Measurements from ENCODE around the gene SNX24. TPM values are rescaled to one million over a fixed set of nuclear protein-coding genes. Genes with fewer than 3 reads are reported as not detected.

The SNX24 gene
- polyA plus RNA-seq, 3 donors = 3.5 to 10.6 (median 8.0) TPM

- intact Hi-C loops (cut with micrococcal nuclease) = no loop called here
- Mint-ChIP-seq H3K4me3 (no peak overlapping the region), H3K36me3 (peaks cover 2 to 9% of the 10 kb centered on the region in 2 donors), H3K4me1 (peaks cover 8% of the 10 kb centered on the region), H3K9me3 (peaks cover 0 to 3% (median 0%) of the 10 kb centered on the region in 7 donors), H3K27me3 (ENCODE audit: low read depth in 3 of 3) (no peaks in the 10 kb centered on the region), H3K27ac (no peak overlapping the region)
- H3K4me3 ChIP-seq (replicated peaks in 1 of 3; ENCODE audit: low read depth in 2 of 3, low read length in 3 of 3) = no peak overlapping the region
- TF ChIP-seq CTCF (IDR thresholded peaks at IDR 0.05) = no peak
- H2AFZ ChIP-seq (ENCODE audit: insufficient read depth, low read depth, low read length, poor library complexity, severe bottlenecking) = no peak overlapping the region
- no CpG with 5 or more reads among the region's 8 CpGs for WGBS (ENCODE audit: insufficient coverage)
- no peak overlapping the region for H3K27ac ChIP-seq (ENCODE audit: low read depth in 1 of 2, low read length in 2 of 2)
- H4K20me1 ChIP-seq (ENCODE audit: insufficient read depth, low read length) = no peaks in the 10 kb centered on the region
- H3K4me1 ChIP-seq (ENCODE audit: control insufficient read depth in 1 of 2, insufficient read depth in 2 of 2, low read length in 2 of 2) = peaks cover 0 to 8% of the 10 kb centered on the region in 2 donors
- no peaks in the 10 kb centered on the region for H3K27me3 ChIP-seq (ENCODE audit: control insufficient read depth in 2 of 2, insufficient read depth in 2 of 2, low read length in 2 of 2)
- H3K9me3 ChIP-seq (replicated peaks in 1 of 2; ENCODE audit: control insufficient read depth in 1 of 2, insufficient read depth in 1 of 2, low read length in 2 of 2) = no peaks in the 10 kb centered on the region
- no peaks in the 10 kb centered on the region for H3K79me2 ChIP-seq (ENCODE audit: insufficient read depth, low read length)
- H3K9ac ChIP-seq (ENCODE audit: insufficient read depth, low read length, poor library complexity, severe bottlenecking) = no peak overlapping the region
- H3K36me3 ChIP-seq (replicated peaks in 1 of 2; ENCODE audit: control insufficient read depth in 1 of 2, insufficient read depth in 2 of 2, low read length in 2 of 2) = peaks cover 0 to 16% of the 10 kb centered on the region in 2 donors
- no peak for DNase-seq
- no peak overlapping the region for H3K4me2 ChIP-seq (replicated peaks; ENCODE audit: extremely low read depth, low read length, poor library complexity, severe bottlenecking)
Measured at GRCh38 chr5:122871661-122872060, 26.2 kb downstream of the SNX24 start.

- no peak for TF ChIP-seq CTCF (IDR thresholded peaks at IDR 0.05)
- DNase-seq = no peak
- Histone ChIP-seq H3K4me2 (replicated peaks; ENCODE audit: extremely low read depth, low read length, poor library complexity, severe bottlenecking) (no peak overlapping the region), H3K9me3 (replicated peaks in 1 of 2; ENCODE audit: control insufficient read depth in 1 of 2, insufficient read depth in 1 of 2, low read length in 2 of 2) (peaks cover 0 to 3% of the 10 kb centered on the region in 2 donors), H3K4me1 (ENCODE audit: control insufficient read depth in 1 of 2, insufficient read depth in 2 of 2, low read length in 2 of 2) (peaks cover 17 to 24% of the 10 kb centered on the region in 2 donors), H3K36me3 (replicated peaks in 1 of 2; ENCODE audit: control insufficient read depth in 1 of 2, insufficient read depth in 2 of 2, low read length in 2 of 2) (no peaks in the 10 kb centered on the region), H2AFZ (ENCODE audit: insufficient read depth, low read depth, low read length, poor library complexity, severe bottlenecking) (no peak overlapping the region), H3K27me3 (ENCODE audit: control insufficient read depth in 2 of 2, insufficient read depth in 2 of 2, low read length in 2 of 2) (no peaks in the 10 kb centered on the region), H3K9ac (ENCODE audit: insufficient read depth, low read length, poor library complexity, severe bottlenecking) (no peak overlapping the region), H4K20me1 (ENCODE audit: insufficient read depth, low read length) (no peaks in the 10 kb centered on the region), H3K27ac (ENCODE audit: low read depth in 1 of 2, low read length in 2 of 2) (no peak overlapping the region), H3K4me3 (replicated peaks in 1 of 3; ENCODE audit: low read depth in 2 of 3, low read length in 3 of 3) (no peak overlapping the region), H3K79me2 (ENCODE audit: insufficient read depth, low read length) (no peaks in the 10 kb centered on the region)
- WGBS (ENCODE audit: insufficient coverage) = 81% methylated on average over 3 of the region's 4 CpGs
- intact Hi-C loops (cut with micrococcal nuclease) = no loop called here
- Mint-ChIP-seq H3K9me3 (peaks cover 0 to 8% (median 3%) of the 10 kb centered on the region in 7 donors), H3K27me3 (ENCODE audit: low read depth in 3 of 3) (no peaks in the 10 kb centered on the region), H3K27ac (no peak overlapping the region), H3K4me3 (no peak overlapping the region), H3K4me1 (peaks cover 25% of the 10 kb centered on the region), H3K36me3 (peaks cover 4 to 9% of the 10 kb centered on the region in 2 donors)
Measured at GRCh38 chr5:122874179-122874875, 28.9 kb downstream of the SNX24 start.

Measured in CD14-positive monocyte (primary cell).